Upper lobe of left lung (tissue), 6 donors: Measurements from ENCODE around the gene SLC35G2. TPM values are rescaled to one million over a fixed set of nuclear protein-coding genes. Genes with fewer than 3 reads are reported as not detected.
A peak's percentile ranks its signal among the peaks of the same experiment; 100 is the strongest.
"Not testable (repeated sequence)": the region's sequence is repeated elsewhere in the genome, so short reads cannot be mapped to it uniquely, and the experiment has no call there.

ENCODE experiments used
- ATAC-seq, 2 donors: fragments of 200-7000 bp; cut with Tn5 transposase; one replicate each; pipeline ENCODE4 v1.9.1; 2022; ENCODE audit warnings: mild to moderate bottlenecking in 2 of 2, moderate library complexity in 2 of 2; ENCODE audit not compliant: low FRiP score in 2 of 2
- DNase-seq, 2 donors: peaks; one replicate each; pipeline ENCODE4 v3.0.0-alpha.2; 2019 to 2020
- H3K27ac ChIP-seq, 4 donors: fragments of 200-600 bp; sonication (generic); one replicate each; pipeline ENCODE4 v1.5.1; 2016 to 2019
- H3K27me3 ChIP-seq, 4 donors: fragments of 200-600 bp; sonication (generic); one replicate each; pipeline ENCODE4 v1.5.1; 2017 to 2019
- H3K36me3 ChIP-seq, 4 donors: fragments of 200-600 bp; sonication (generic); one replicate each; pipeline ENCODE4 v1.5.1; 2016 to 2019
- H3K4me1 ChIP-seq, 4 donors: fragments of 200-600 bp; sonication (generic); one replicate each; pipeline ENCODE4 v1.5.1; 2018 to 2019
- H3K4me3 ChIP-seq, 4 donors: fragments of 200-600 bp; sonication (generic); one replicate each; pipeline ENCODE4 v1.5.1; 2017 to 2019; ENCODE audit warnings: mild to moderate bottlenecking in 2 of 4, moderate library complexity in 1 of 4
- H3K9me3 ChIP-seq, 4 donors: fragments of 200-600 bp; sonication (generic); one replicate each; pipeline ENCODE4 v1.5.1; 2018 to 2019
- CTCF ChIP-seq, 6 experiments: fragments of 450-650 bp in 4 of 6; fragments of 200-600 bp in 2 of 6; sonication (generic) in 2 of 6; IDR thresholded peaks; one replicate each; pipeline ENCODE4 v1.5.1; 2016 to 2019; ENCODE audit warnings: antibody characterized with exemption in 6 of 6
- EP300 ChIP-seq, 4 donors: sonication (generic); formaldehyde crosslinking; IDR thresholded peaks; one replicate each; pipeline ENCODE4 v1.5.1; 2017; ENCODE audit warnings: antibody characterized with exemption in 4 of 4, control low read depth in 2 of 4
- POLR2A ChIP-seq, 4 donors: fragments of 450-650 bp; IDR thresholded peaks; one replicate each; pipeline ENCODE4 v1.5.1; 2016 to 2017; ENCODE audit warnings: antibody characterized with exemption in 4 of 4, mild to moderate bottlenecking in 2 of 4
- POLR2AphosphoS5 ChIP-seq, 2 donors: sonication (generic); formaldehyde crosslinking; IDR thresholded peaks; one replicate each; pipeline ENCODE4 v1.5.1; 2017; ENCODE audit warnings: antibody characterized with exemption in 2 of 2
- WGBS, 2 donors: methylation state at CpG; one replicate each; pipeline ENCODE4 v1.1.5; 2017 to 2018; 5-methylcytosine and 5-hydroxymethylcytosine counted together
- total RNA-seq, 6 donors: library from RNA; depleted of rRNA in 4 of 6; stranded (reverse); fragments of >200 nt in 4 of 6; gene quantifications; one replicate each; pipeline versions ENCODE4 v1.1.0 to v1.2.1, GENCODE V29; 2016 to 2021
- donor health status: DM: no; HTN: no; CAD: no; lungs with moderate emphysema.
- donor health status: DM: no; HTN: yes; CAD: no; lungs with severe emphysema.

Gene SLC35G2
- total RNA-seq, 6 donors from 2014 or later = 3.3 to 10.5 (median 6.5) TPM

DNA sequence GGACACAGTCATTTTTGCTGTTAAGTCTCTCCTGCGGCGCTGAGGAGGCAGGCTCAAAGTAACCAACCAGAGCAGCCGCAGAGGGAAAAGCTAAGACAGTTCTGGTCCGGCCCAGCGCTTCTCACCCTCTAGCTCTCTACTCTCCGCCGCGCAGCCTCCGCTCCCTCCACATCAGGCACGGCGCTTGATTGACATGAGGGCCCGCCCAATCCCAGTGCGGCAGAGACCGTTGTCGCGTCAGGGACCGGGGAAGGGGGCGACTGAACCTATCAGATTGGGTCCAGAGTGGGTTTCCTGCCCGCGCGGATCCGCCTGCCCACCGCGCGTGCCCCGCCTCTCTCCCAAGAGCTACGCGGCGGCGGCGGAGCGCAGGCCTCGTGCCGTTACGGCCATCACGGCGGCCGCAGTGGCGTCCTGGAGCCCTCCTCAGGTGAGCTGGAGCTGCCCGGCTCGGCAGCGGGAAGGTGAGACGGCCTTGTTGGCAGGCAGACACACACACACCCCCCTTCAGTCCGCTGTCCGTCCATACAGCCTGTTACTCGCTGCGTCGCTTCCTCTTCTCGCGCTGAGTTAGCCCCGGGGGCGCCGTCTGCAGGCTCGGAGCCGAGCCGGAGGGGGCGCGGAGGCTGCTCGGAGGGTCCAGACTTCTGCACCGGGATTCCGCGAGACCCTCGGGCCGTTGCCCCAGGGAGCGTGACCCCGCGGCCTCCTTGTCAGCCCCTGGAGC is 43.1 kb downstream of the SLC35G2 start, which contains the start of gene NCK1:
Gene NCK1, plus strand, starts transcription at position 319 of the 727 bp plus-strand sequence. CDS start 65,794 bp downstream, outside the sequence.
- WGBS, 2 donors = 0% methylated on average over 3 to 38 of the region's 67 CpGs
- H3K4me1 ChIP-seq = peaks cover 22 to 35% (median 28%) of the 10 kb centered on the region in 4 donors

DNA sequence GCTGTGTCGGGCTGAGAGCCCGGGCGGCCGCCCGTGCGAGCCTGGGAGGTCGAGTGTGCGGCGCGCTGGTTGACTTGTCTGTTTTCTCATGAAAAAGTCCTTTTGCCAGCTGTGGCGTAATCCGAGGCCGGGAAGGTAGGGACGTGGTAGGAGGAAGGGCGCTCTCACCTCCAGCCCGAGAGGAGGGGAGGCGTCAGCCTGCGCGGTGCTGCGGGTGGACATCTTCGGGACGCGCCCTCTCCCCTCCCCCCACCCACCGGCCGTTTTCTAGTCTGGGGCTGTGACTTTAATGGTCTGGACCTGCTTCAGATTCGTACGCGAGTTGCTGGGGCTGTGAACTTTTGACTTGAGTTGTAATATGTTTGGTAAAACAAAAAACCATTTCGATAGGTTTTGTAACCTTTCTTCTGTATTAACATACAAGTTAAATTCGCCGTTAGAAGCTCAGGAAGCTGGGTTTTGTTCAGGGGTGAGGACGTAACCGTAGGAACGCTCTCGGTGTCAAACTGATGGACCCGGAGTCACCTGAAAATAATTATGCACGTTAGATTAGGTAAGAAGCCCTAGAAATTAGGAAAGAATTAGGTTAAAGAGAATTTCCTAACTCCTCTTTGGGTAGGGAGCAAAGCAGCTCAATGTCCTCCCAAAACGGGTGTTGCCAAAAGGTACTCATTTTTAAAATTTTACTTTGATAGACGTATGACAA is 43.8 kb downstream of the SLC35G2 start:
- peaks cover 21 to 40% (median 28%) of the 10 kb centered on the region in 4 donors for H3K4me1 ChIP-seq
- H3K9me3 ChIP-seq = no peaks in the 10 kb centered on the region
- peak overlapping the region; percentile 94 to 96 (median 94) for H3K27ac ChIP-seq
- TF ChIP-seq POLR2A (IDR thresholded peaks at IDR 0.05) (no peak), CTCF (IDR thresholded peaks at IDR 0.05) (no peak)
- peak; percentile 72 to 76 for ATAC-seq
- 0 to 2% methylated on average over 16 to 27 of the region's 39 CpGs for WGBS, 2 donors
- H3K27me3 ChIP-seq = no peaks in the 10 kb centered on the region
- H3K36me3 ChIP-seq = no peaks in the 10 kb centered on the region
- H3K4me3 ChIP-seq = peak overlapping the region; percentile 63 to 95 (median 79)
- peak in 1 of 2 donors; percentile 81 for DNase-seq

More for the DNA sequence above, 43.1 kb downstream of the SLC35G2 start, which contains the start of gene NCK1:
- Histone ChIP-seq H3K27me3 (no peaks in the 10 kb centered on the region), H3K4me3 (peak within 1 kb of the TSS; percentile 63 to 95 (median 79)), H3K27ac (peak within 1 kb of the TSS; percentile 94 to 96 (median 94)), H3K9me3 (no peaks in the 10 kb centered on the region), H3K36me3 (no peaks in the 10 kb centered on the region)
- ATAC-seq = peak; percentile 98 to 100
- DNase-seq = peak; percentile 97 to 99
- peak; percentile 69 to 96 (median 88) for TF ChIP-seq POLR2A (IDR thresholded peaks at IDR 0.05)
- TF ChIP-seq POLR2AphosphoS5 (IDR thresholded peaks at IDR 0.05) = peak; percentile 95 to 99
- no peak for TF ChIP-seq EP300 (IDR thresholded peaks at IDR 0.05)
- TF ChIP-seq CTCF (IDR thresholded peaks at IDR 0.05) = peak in 4 of 6 experiments; percentile 28 to 59 (median 40)

GRCh38 chr3:136869282-136869681 is 50.4 kb downstream of the SLC35G2 start:
- no peak overlapping the region for H3K4me3 ChIP-seq
- WGBS, 2 donors = 89 to 96% methylated on average over 9 of the region's 9 CpGs
- TF ChIP-seq POLR2A (IDR thresholded peaks at IDR 0.05) (no peak), POLR2AphosphoS5 (IDR thresholded peaks at IDR 0.05) (no peak), EP300 (IDR thresholded peaks at IDR 0.05) (no peak), CTCF (IDR thresholded peaks at IDR 0.05) (no peak)
- peaks cover 0 to 31% (median 0%) of the 10 kb centered on the region in 4 donors for H3K36me3 ChIP-seq
- peaks cover 0 to 12% (median 8%) of the 10 kb centered on the region in 4 donors for H3K4me1 ChIP-seq
- DNase-seq (no peak), ATAC-seq (no peak)
- no peak overlapping the region for H3K27ac ChIP-seq
- no peaks in the 10 kb centered on the region for H3K27me3 ChIP-seq
- H3K9me3 ChIP-seq = no peaks in the 10 kb centered on the region

DNA sequence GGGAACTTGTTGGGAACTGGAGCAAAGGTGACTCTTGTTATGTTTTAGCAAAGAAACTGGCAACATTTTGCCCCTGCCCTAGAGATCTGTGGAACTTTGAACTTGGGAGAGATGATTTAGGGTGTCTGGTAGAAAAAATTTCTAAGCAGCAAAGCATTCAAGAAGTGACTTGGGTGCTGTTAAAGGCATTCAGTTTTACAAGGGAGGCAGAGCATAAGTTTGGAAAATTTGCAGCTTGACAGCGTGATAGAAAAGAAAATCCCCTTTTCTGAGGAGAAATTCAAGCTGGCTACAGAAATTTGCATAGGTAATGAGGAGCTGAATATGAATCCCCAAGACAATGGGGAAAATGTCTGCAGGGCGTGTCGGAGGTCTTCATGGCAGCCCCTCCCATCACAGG is 53.3 kb downstream of the SLC35G2 start:
- H3K9me3 ChIP-seq, DNase-seq, H3K4me3 ChIP-seq, H3K27ac ChIP-seq, ATAC-seq, H3K27me3 ChIP-seq: not testable (repeated sequence)
- 96 to 98% methylated on average over 3 of the region's 3 CpGs for whole genome bisulfite sequencing, 2 donors
- peaks cover 0 to 14% (median 6%) of the 10 kb centered on the region in 4 donors for H3K4me1 ChIP-seq
- peaks cover 0 to 33% (median 0%) of the 10 kb centered on the region in 4 donors for H3K36me3 ChIP-seq

DNA sequence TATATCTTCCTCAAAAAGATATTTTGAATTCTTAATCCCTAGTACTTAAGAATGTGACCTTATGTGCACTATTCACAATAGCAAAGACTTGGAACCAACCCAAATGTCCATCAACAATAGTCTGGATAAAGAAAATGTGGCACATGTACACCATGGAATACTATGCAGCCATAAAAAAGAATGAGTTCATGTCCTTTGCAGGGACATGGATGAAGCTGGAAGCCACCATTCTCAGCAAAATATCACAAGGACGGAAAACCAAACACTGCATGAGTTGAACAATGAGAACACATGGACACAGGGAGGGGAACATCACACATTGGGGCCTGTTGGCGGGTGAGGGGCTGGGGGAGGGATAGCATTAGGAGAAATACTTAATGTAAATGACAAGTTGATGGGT is 60.6 kb downstream of the SLC35G2 start:
- not testable (repeated sequence) for H3K4me3 ChIP-seq, DNase-seq, H3K9me3 ChIP-seq, H3K36me3 ChIP-seq, H3K27me3 ChIP-seq, ATAC-seq, H3K27ac ChIP-seq
- WGBS, 2 donors = 90 to 100% methylated on average over 2 of the region's 2 CpGs
- peaks cover 4 to 17% (median 11%) of the 10 kb centered on the region in 4 donors for H3K4me1 ChIP-seq
